ENCODE results near the gene CTNNA2.

- TF ChIP-seq GATA3 (IDR thresholded peaks at IDR 0.05; ENCODE audit: low read depth, low read length) (no peak), GATA2 (IDR thresholded peaks at IDR 0.05; ENCODE audit: low read depth, low read length) (no peak)
Measured at GRCh38 chr2:79831961-79832360, 319.1 kb downstream of the CTNNA2 start.

All from SH-SY5Y (cell line).